Activated naive CD4-positive, alpha-beta T cell treated with anti-CD3 and anti-CD28 coated beads for 36 hours (primary cell): Measurements from ENCODE around the gene PLAAT1. TPM values are rescaled to one million over a fixed set of nuclear protein-coding genes. Genes with fewer than 3 reads are reported as not detected.

Source experiments
- CTCF ChIA-PET: fragments of 350-600 bp; sonication (Branson Sonifier 250); formaldehyde crosslinking; loops from one replicate; lab custom pipeline; 2021; ENCODE audit warnings: antibody characterized with exemption; lab: Charles Lee
- DNase-seq: peaks from one replicate; pipeline ENCODE4 v3.0.0-alpha.2; 2020
- H3K27ac Mint-ChIP-seq: one replicate; pipeline ENCODE4 v1.8.0; 2021; ENCODE audit warnings: mild to moderate bottlenecking, mixed read lengths
- H3K27me3 Mint-ChIP-seq: one replicate; pipeline ENCODE4 v1.8.0; 2021; ENCODE audit warnings: low read depth, mixed read lengths
- H3K36me3 Mint-ChIP-seq: one replicate; pipeline ENCODE4 v1.8.0; 2021; ENCODE audit warnings: low read depth, mixed read lengths
- H3K4me1 Mint-ChIP-seq: one replicate; pipeline ENCODE4 v1.8.0; 2021; ENCODE audit warnings: low read depth, mixed read lengths
- H3K4me3 Mint-ChIP-seq: one replicate; pipeline ENCODE4 v1.8.0; 2021; ENCODE audit warnings: mild to moderate bottlenecking, moderate library complexity, mixed read lengths
- H3K9me3 Mint-ChIP-seq: one replicate; pipeline ENCODE4 v1.8.0; 2021; ENCODE audit warnings: mixed read lengths
- intact Hi-C: fragments of 100-400 bp; cut with micrococcal nuclease; formaldehyde crosslinking; loops from one replicate; pipeline ENCODE4 v1.15.1; 2023
- total RNA-seq, 2 experiments: library from RNA; stranded (reverse); gene quantifications; one replicate each; pipeline ENCODE4 v1.2.3, GENCODE V29; 2021

The PLAAT1 gene
- total RNA-seq, 2 experiments from 2014 or later: not detected

GRCh38 chr3:193229851-193230420, 11.1 kb upstream of the PLAAT1 start:
- CTCF ChIA-PET: no interaction called here
- Mint-ChIP-seq H3K36me3 (no peaks in the 10 kb centered on the region), H3K4me3 (no peak overlapping the region)

GRCh38 chr3:193230610-193231009, 10.4 kb upstream of the PLAAT1 start:
- Mint-ChIP-seq H3K9me3 (no peaks in the 10 kb centered on the region), H3K4me3 (no peak overlapping the region), H3K36me3 (no peaks in the 10 kb centered on the region), H3K27ac (no peak overlapping the region), H3K27me3 (peaks cover 6% of the 10 kb centered on the region), H3K4me1 (no peaks in the 10 kb centered on the region)
- CTCF ChIA-PET: no interaction called here
- intact Hi-C loops: no loop called here
- no peak for DNase-seq

More at GRCh38 chr3:193229851-193230420, 11.1 kb upstream of the PLAAT1 start:
- Mint-ChIP-seq H3K27me3 (peaks cover 6% of the 10 kb centered on the region), H3K9me3 (no peaks in the 10 kb centered on the region), H3K4me1 (no peaks in the 10 kb centered on the region), H3K27ac (no peak overlapping the region)
- no peak for DNase-seq
- intact Hi-C loops: no loop called here

- Mint-ChIP-seq H3K27ac (no peak overlapping the region), H3K4me3 (no peak overlapping the region), H3K27me3 (peaks cover 6% of the 10 kb centered on the region), H3K9me3 (no peaks in the 10 kb centered on the region), H3K36me3 (no peaks in the 10 kb centered on the region), H3K4me1 (no peaks in the 10 kb centered on the region)
- CTCF ChIA-PET: no interaction called here
- intact Hi-C loops: no loop called here
- DNase-seq: no peak
These were observed 9.8 kb upstream of the PLAAT1 start for GRCh38 chr3:193231201-193231600.

GRCh38 chr3:193236599-193236998, 4.4 kb upstream of the PLAAT1 start:
- Mint-ChIP-seq H3K27ac (no peak overlapping the region), H3K27me3 (peaks cover 19% of the 10 kb centered on the region), H3K4me1 (peaks cover 3% of the 10 kb centered on the region), H3K9me3 (no peaks in the 10 kb centered on the region), H3K4me3 (no peak overlapping the region), H3K36me3 (no peaks in the 10 kb centered on the region)
- DNase-seq: no peak
- intact Hi-C loops: no loop called here
- CTCF ChIA-PET: no interaction called here

GRCh38 chr3:193237030-193237429, 4.0 kb upstream of the PLAAT1 start:
- Mint-ChIP-seq H3K36me3 (no peaks in the 10 kb centered on the region), H3K4me1 (peaks cover 3% of the 10 kb centered on the region), H3K27me3 (peaks cover 22% of the 10 kb centered on the region), H3K9me3 (no peaks in the 10 kb centered on the region), H3K27ac (no peak overlapping the region), H3K4me3 (no peak overlapping the region)
- DNase-seq: no peak
- intact Hi-C loops: no loop called here
- CTCF ChIA-PET: no interaction called here

- no peak for DNase-seq
- Mint-ChIP-seq H3K36me3 (no peaks in the 10 kb centered on the region), H3K4me1 (peaks cover 3% of the 10 kb centered on the region), H3K9me3 (no peaks in the 10 kb centered on the region), H3K4me3 (peak overlapping the region; percentile 45), H3K27ac (no peak overlapping the region), H3K27me3 (peaks cover 34% of the 10 kb centered on the region)
- CTCF ChIA-PET: no interaction called here
- intact Hi-C loops: no loop called here
These were observed 579 bp upstream of the PLAAT1 start for GRCh38 chr3:193240436-193240849.

GRCh38 chr3:193241716-193242115, 694 bp downstream of the PLAAT1 start:
- CTCF ChIA-PET: no interaction called here
- no peak overlapping the region for H3K27ac Mint-ChIP-seq
- intact Hi-C loops: no loop called here
- peaks cover 3% of the 10 kb centered on the region for H3K4me1 Mint-ChIP-seq
- H3K9me3 Mint-ChIP-seq: peaks cover 2% of the 10 kb centered on the region
- peaks cover 34% of the 10 kb centered on the region for H3K27me3 Mint-ChIP-seq
- H3K36me3 Mint-ChIP-seq: no peaks in the 10 kb centered on the region
- DNase-seq: no peak
- H3K4me3 Mint-ChIP-seq: no peak overlapping the region

GRCh38 chr3:193243571-193243970, 2.5 kb downstream of the PLAAT1 start:
- Mint-ChIP-seq H3K9me3 (peaks cover 9% of the 10 kb centered on the region), H3K36me3 (no peaks in the 10 kb centered on the region), H3K27me3 (peaks cover 31% of the 10 kb centered on the region), H3K4me1 (peaks cover 3% of the 10 kb centered on the region), H3K27ac (no peak overlapping the region), H3K4me3 (no peak overlapping the region)
- DNase-seq: no peak
- intact Hi-C loops: no loop called here
- CTCF ChIA-PET: no interaction called here

GRCh38 chr3:193248848-193249468, 7.9 kb downstream of the PLAAT1 start:
- Mint-ChIP-seq H3K27me3 (peaks cover 5% of the 10 kb centered on the region), H3K4me3 (no peak overlapping the region), H3K27ac (no peak overlapping the region), H3K9me3 (peaks cover 32% of the 10 kb centered on the region), H3K4me1 (no peaks in the 10 kb centered on the region), H3K36me3 (peaks cover 2% of the 10 kb centered on the region)
- CTCF ChIA-PET: no interaction called here
- intact Hi-C loops: no loop called here
- DNase-seq: no peak

GRCh38 chr3:193250492-193250891, 9.5 kb downstream of the PLAAT1 start:
- CTCF ChIA-PET: no interaction called here
- Mint-ChIP-seq H3K27me3 (peaks cover 5% of the 10 kb centered on the region), H3K9me3 (peaks cover 32% of the 10 kb centered on the region), H3K36me3 (peaks cover 2% of the 10 kb centered on the region), H3K4me3 (no peak overlapping the region), H3K4me1 (no peaks in the 10 kb centered on the region), H3K27ac (no peak overlapping the region)
- DNase-seq: no peak
- intact Hi-C loops: no loop called here

- intact Hi-C loops: no loop called here
- peaks cover 13% of the 10 kb centered on the region for H3K27me3 Mint-ChIP-seq
- H3K36me3 Mint-ChIP-seq: peaks cover under 1% of the 10 kb centered on the region
- H3K4me1 Mint-ChIP-seq: no peaks in the 10 kb centered on the region
- H3K27ac Mint-ChIP-seq: no peak overlapping the region
- H3K4me3 Mint-ChIP-seq: no peak overlapping the region
- CTCF ChIA-PET: interaction anchor here (0.6 kb wide), 1 partner anchor 38 kb away, joined by 3 read pairs; no protein-coding TSS in a partner anchor
- H3K9me3 Mint-ChIP-seq: peaks cover 20% of the 10 kb centered on the region
- DNase-seq: no peak
These were observed 13.1 kb downstream of the PLAAT1 start for GRCh38 chr3:193253986-193254660.

- H3K9me3 Mint-ChIP-seq: peaks cover 2% of the 10 kb centered on the region
- H3K4me1 Mint-ChIP-seq: no peaks in the 10 kb centered on the region
- no peaks in the 10 kb centered on the region for H3K36me3 Mint-ChIP-seq
- H3K4me3 Mint-ChIP-seq: no peak overlapping the region
- H3K27ac Mint-ChIP-seq: no peak overlapping the region
- H3K27me3 Mint-ChIP-seq: peaks cover 5% of the 10 kb centered on the region
- CTCF ChIA-PET: no interaction called here
- DNase-seq: no peak
- intact Hi-C loops: no loop called here
These were observed 20.9 kb downstream of the PLAAT1 start for GRCh38 chr3:193261970-193262369.

GRCh38 chr3:193262707-193263106, 21.7 kb downstream of the PLAAT1 start:
- Mint-ChIP-seq H3K27ac (no peak overlapping the region), H3K9me3 (peaks cover 2% of the 10 kb centered on the region), H3K4me1 (no peaks in the 10 kb centered on the region), H3K27me3 (peaks cover 1% of the 10 kb centered on the region), H3K36me3 (no peaks in the 10 kb centered on the region), H3K4me3 (no peak overlapping the region)
- no peak for DNase-seq
- CTCF ChIA-PET: no interaction called here
- intact Hi-C loops: no loop called here
